Measurements from ENCODE around the gene POLG2.
"Not testable (repeated sequence)": the region's sequence is repeated elsewhere in the genome, so short reads cannot be mapped to it uniquely, and the experiment has no call there.

Gene POLG2

GRCh38 chr17:64480951-64481350, 15.9 kb downstream of the POLG2 start:
- DNase-seq = no peak

GRCh38 chr17:64477849-64478248, 19.0 kb downstream of the POLG2 start:
- DNase-seq = no peak

DNA sequence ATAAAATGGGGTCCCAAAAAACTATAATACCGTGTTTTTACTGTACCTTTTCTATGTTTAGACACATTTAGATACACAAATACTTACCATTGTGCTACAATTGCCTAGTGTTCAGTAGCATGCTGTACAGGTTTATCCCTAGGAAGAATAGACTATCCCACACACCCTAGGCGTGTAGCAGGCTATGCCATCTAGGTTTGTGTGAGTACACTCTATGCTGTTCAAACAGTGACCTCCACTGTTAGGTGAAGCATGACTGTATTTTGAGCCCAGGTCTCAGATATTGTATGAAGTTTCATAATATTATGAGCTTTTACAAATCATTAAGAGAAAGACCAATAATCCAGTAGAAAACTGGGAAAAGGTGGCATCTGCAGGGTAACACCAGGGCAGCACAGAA, 24.3 kb downstream of the POLG2 start:
- DNase-seq = no peak

GRCh38 chr17:64471440-64471839, 25.4 kb downstream of the POLG2 start:
- DNase-seq = no peak

DNA sequence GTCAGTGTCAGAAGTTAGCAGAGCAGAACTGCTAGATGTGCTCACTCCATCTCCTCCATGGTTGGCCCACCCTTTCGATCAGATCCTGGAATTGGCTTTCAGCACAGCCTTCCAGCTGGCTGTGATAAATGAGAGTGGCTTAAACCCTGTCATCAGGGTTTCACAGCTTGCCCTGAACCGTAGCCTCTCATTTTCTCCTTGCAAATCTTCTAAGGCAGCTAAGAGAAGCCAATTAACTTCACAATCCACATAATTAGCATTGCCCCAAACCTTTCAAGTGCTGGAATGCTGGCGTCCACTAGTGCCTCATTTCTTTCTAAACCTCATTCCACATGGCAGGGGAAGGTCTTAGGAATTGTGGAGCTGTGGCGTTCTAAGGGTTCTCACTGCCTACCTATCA, 26.2 kb downstream of the POLG2 start:
- DNase-seq = no peak

DNA sequence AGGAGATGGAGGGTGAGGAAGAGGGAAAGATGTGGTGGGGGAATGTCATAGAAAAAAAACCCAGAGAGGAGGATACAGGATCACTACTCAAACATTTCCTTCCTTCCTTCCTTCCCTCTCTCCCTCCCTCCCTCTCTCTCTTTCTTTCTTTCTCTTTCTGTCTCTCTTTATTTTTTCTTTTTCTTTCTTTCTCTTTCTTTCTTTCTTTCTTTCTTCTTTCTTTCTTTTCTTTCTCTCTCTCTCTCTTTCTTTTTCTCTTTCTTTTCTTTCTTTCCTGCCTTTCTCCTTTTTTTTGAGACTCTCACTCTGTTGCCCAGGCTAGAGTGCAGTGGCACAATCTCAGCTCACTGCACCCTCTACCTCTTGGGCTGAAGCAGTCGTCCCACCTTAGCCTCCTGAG, 30.0 kb downstream of the POLG2 start:
- DNase-seq = not testable (repeated sequence)

DNA sequence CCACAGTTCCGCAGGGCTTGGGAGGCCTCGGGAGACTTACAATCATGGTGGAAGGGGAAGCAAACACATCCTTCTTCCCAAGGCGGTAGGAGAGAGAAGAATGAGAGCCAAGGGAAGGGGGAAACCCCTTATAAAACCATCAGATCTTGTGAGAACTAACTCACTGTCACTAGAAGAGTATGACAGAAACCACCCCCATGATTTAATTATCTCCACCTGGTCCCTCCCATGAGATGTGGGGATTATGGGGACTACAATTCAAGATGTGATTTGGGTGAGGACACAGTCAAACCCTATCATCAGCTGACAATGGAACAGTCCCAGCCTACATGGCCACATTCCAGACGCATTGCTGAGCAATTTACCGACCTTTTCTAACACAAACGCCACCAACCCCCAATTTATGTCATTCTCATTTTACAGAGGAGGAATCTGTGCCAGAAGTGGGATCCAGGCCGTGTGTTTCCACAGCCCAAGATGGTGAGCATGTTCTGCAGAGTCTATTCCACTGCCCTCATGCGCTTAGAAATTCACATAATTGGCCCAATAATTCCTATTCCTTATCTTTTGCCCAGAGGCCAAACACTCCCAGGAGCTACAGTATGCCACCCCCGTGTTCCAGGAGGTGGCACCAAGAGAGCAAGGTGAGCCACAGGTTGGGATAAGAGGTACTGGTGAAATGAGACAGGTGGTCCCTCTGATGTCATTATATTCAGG, 30.7 kb downstream of the POLG2 start:
- no peak for DNase-seq

DNA sequence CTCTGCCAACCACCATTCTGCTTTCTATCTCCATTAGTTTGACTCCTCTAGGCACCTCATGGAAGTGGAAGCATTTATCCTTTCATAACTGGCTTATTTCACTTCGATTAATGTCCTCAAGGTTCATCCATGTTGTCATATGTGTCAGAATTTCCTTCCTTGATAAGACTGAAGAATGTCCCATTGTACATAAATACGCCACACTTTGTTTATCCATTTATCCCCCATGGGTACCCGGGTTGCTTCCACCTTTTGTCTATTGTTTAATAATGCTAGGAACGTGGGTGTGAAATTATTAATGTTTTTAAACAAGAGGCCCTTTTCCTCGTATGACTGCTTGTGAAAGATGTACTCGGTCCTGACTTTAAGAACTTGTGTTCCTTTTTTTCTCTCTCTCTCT, 35.1 kb downstream of the POLG2 start:
- DNase-seq = no peak

GRCh38 chr17:64460955-64461354, 35.9 kb downstream of the POLG2 start:
- no peak for DNase-seq

GRCh38 chr17:64459818-64460217, 37.0 kb downstream of the POLG2 start:
- not testable (repeated sequence) for DNase-seq

GRCh38 chr17:64459284-64459747, 37.5 kb downstream of the POLG2 start:
- no peak for DNase-seq

DNA sequence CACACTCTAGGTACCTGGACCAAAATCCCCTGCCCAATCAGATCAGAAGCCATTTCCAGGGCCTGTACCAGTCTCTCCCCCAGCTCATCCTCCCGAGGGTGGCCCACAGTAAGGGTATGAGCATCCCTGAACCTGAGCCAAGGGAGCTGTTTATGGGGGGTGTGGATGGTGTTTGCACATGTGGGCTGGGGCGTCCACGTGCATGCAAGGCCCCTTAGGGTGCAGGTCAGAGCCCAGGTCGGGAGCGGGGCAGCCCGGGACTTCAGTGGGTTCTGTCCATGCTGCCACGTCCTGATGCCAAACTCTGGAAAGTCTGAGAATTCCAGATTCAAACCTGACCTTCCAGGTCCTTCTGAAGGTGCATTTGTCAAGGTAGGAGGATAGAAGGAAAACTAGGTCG, 38.1 kb downstream of the POLG2 start:
- no peak for DNase-seq

- no peak for DNase-seq
These were observed 39.7 kb downstream of the POLG2 start for GRCh38 chr17:64457156-64457555.

- no peak for DNase-seq
These were observed 40.6 kb downstream of the POLG2 start for GRCh38 chr17:64455993-64456885.

DNA sequence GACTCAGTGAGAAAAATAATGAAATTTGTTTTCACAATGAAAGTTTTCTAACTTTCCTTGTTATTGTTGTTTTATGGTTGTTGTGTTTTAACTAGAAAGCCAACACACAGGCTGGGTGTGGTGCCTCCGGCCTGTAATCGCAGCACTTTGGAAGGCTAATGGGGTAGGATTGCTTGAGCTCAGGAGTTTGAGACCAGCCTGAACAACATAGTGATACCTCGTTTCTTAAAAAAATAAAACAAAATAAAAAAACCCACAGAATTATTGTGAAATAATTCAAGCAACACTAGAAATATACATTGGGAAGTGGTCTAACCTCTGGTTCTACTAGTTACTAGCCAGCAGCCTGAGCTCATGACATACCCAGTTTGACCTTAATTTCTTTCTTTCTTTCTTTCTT, 47.3 kb downstream of the POLG2 start:
- no peak for DNase-seq

DNA sequence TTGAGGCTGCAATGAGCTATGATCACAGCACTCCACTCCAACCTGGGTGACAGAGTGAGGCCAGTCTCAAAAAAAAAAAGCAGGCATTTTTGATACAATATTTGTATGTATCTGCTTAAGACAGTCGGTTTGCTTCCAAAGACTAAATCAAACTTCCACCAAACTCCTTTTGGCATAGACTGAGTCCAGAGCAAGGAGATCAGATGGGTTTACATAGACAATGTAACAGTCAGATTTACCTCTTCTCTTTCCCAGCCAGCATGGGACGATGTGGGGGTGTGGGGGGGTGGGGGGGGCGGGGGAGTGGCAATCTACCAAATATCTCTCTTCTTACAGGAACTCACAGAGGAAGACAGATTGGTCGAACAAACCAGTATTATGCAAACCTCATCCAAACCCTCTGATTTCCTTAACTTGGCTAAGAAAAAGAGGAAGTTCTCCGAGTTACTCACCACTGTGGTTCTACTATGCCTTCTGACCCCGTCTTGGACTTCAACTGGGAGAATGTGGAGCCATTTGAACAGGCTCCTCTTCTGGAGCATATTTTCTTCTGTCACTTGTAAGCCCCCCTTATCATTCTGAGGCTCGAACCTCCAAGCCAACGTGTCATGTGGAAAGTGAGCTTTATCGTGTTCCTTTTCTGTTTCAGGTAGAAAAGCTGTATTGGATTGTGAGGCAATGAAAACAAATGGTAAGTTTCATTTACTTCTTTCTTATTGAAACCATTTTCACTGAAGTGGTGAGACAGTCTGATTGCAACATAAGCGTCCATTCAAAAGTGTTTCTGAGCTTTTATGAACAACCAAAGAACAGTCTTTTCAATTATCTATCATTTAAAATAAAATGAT, 48.0 kb downstream of the POLG2 start, which contains the start of gene MILR1:
TSS of gene MILR1 (plus strand) at position 451 of the 848 bp plus-strand sequence. CDS start at position 505, 54 bp downstream.
- DNase-seq = no peak

DNA sequence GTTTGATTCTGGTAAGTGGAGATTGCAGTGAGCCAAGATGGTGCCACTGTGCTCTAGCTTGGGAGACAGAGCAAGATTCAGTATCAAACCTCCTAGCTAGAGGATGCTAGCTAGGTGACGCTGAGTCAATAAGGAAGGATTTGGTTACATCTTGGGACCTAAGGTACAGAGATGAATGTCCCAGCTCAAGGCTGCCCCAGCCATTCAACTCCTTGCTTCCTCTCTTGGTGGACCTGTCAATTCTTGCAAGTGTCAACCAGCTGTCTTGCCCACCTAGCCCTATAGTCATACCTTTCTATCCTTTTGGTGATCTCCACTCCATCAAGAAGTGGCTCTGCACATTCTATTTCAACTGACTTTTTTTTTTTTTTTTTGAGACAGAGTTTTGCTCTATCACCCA, 49.3 kb downstream of the POLG2 start:
- no peak for DNase-seq

- DNase-seq = no peak
These were observed 53.6 kb downstream of the POLG2 start for GRCh38 chr17:64443086-64443760.

GRCh38 chr17:64442541-64442971, 54.3 kb downstream of the POLG2 start:
- DNase-seq = no peak

DNA sequence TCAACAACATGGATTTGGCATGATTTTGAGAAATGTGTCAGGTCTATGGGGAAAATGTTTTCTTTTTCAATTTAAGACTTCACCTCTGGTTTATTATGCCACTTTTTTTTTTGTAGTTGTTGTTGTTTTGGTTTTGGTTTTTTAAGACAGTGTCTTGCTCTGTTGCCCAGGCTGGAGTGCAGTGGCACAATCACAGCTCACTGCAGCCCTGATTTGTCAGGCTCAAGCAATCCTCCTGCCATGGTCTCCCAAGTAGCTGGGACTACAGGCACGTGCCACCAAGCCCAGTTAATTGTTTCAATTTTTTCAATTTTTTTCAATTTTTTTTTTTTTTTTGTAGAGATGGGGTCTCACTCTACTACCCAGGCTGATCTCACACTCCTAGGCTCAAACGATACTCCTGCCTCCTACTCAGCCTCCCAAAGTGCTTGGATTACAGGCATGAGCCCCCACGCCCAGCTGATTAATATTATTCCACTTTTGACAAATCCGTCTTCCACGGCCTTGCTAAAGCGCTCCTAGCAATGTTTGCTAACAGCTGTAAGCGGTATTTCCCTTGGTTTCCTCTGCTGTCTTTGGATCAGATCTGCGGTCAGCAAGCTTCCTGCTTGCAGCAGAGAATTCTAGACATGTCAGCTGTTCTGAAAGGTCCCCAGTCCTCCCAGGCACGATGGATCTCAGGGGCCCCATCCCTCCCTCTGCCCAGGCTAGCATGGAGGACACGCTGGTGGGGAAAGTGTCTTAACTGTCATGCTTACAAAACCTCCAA, 54.9 kb downstream of the POLG2 start:
- DNase-seq = no peak

DNA sequence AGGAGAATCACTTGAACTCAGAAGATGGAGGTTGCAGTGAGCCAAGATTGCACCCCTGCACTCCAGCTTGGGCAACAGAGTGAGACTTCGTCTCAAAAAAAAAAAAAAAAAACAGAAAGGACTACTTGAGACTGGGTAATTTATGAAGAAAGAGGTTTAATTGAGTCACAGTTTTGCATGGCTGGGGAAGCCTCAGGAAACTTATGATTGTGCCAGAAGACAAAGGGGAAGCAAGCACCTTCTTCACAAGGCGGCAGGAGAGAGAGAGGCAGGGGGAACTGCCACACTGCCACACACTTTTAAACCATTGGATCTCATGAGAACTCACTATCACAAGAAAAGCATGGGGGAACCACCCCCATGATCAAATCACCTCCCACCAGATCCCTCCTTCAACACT, 56.9 kb downstream of the POLG2 start:
- no peak for DNase-seq

DNA sequence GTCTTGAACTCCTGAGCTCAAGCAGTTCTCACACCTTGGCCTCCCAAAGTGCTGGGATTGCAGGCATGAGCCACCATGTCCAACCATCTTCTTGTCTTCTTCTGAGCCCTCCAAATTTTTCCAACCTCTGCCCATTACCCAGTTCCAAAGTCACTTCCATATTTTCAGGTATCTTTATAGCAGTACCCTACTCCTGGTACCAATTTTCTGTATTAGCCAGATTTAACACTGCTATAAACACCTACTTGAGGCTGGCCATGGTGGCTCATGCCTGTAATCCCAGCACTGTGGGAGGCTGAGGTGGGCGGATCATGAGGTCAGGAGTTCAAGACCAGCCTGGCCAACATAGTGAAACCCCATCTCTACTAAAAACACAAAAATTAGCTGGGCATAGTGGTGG, 57.3 kb downstream of the POLG2 start:
- not testable (repeated sequence) for DNase-seq

Data from NCI-H2029 treated with DMSO at 0.1 percent for 48 hours (cell line).